GM12872 (cell line): ENCODE measurements around the gene HELLS.

ENCODE experiments used
- CTCF ChIP-seq: IDR thresholded peaks from 3 replicates; pipeline ENCODE4 v1.5.1; 2011; ENCODE audit warnings: low read depth, mild to moderate bottlenecking, low read length, moderate library complexity; ENCODE audit not compliant: insufficient read depth

HELLS gene

GRCh38 chr10:94533027-94533426, 12.6 kb upstream of the HELLS start:
- no peak for TF ChIP-seq CTCF

- no peak for TF ChIP-seq CTCF
Observed at GRCh38 chr10:94546049-94546900, 687 bp downstream of the HELLS start.

- TF ChIP-seq CTCF = no peak
Observed at GRCh38 chr10:94546901-94547185, 1.3 kb downstream of the HELLS start.

GRCh38 chr10:94549221-94549620, 3.6 kb downstream of the HELLS start:
- no peak for TF ChIP-seq CTCF

- no peak for TF ChIP-seq CTCF
Observed at GRCh38 chr10:94571081-94571480, 25.5 kb downstream of the HELLS start.

- no peak for TF ChIP-seq CTCF
Observed at GRCh38 chr10:94571528-94571927, 25.9 kb downstream of the HELLS start.

- no peak for TF ChIP-seq CTCF
Observed at GRCh38 chr10:94578790-94579189, 33.2 kb downstream of the HELLS start.
